GM21423 (cell line): Measurements from ENCODE around the gene VAV2.

Experiments
- ATAC-seq: cut with Tn5 transposase; IDR thresholded peaks from one replicate; pipeline ENCODE4 v1.9.1; 2021; ENCODE audit warnings: mild to moderate bottlenecking, moderate library complexity; ENCODE audit not compliant: unreplicated experiment

VAV2 gene

GRCh38 chr9:133738640-133739225, 253.4 kb downstream of the VAV2 start:
- ATAC-seq = no peak

GRCh38 chr9:133737774-133738639, 254.1 kb downstream of the VAV2 start, which contains the start of gene SARDH:
TSS of gene SARDH (minus strand) at chr9:133738352. CDS start at chr9:133734173, 4,179 bp downstream.
- ATAC-seq = no peak

GRCh38 chr9:133737071-133737773, 254.9 kb downstream of the VAV2 start:
- no peak for ATAC-seq

- ATAC-seq = no peak
Measured at GRCh38 chr9:133735931-133736330, 256.2 kb downstream of the VAV2 start.

- ATAC-seq = no peak
Measured at GRCh38 chr9:133735415-133735775, 256.7 kb downstream of the VAV2 start.

GRCh38 chr9:133734590-133735414, 257.3 kb downstream of the VAV2 start:
- no peak for ATAC-seq

GRCh38 chr9:133733796-133734533, 258.2 kb downstream of the VAV2 start:
- no peak for ATAC-seq

GRCh38 chr9:133733421-133733795, 258.7 kb downstream of the VAV2 start:
- ATAC-seq = no peak

GRCh38 chr9:133732639-133733408, 259.3 kb downstream of the VAV2 start:
- ATAC-seq = no peak

GRCh38 chr9:133731876-133732638, 260.1 kb downstream of the VAV2 start:
- no peak for ATAC-seq

GRCh38 chr9:133730994-133731715, 261.0 kb downstream of the VAV2 start:
- ATAC-seq = no peak

GRCh38 chr9:133729617-133730281, 262.4 kb downstream of the VAV2 start:
- no peak for ATAC-seq

- ATAC-seq = no peak
Measured at GRCh38 chr9:133728856-133729616, 263.1 kb downstream of the VAV2 start.

GRCh38 chr9:133727876-133728441, 264.2 kb downstream of the VAV2 start:
- no peak for ATAC-seq

GRCh38 chr9:133727277-133727875, 264.7 kb downstream of the VAV2 start:
- ATAC-seq = no peak
